K562 (cell line): ENCODE results near the gene CES1. TPM values are rescaled to one million over a fixed set of nuclear protein-coding genes. Genes with fewer than 3 reads are reported as not detected.

Experiments used
- ATAC-seq: fragments of 200-7000 bp; cut with Tn5 transposase; 3 replicates; pipeline ENCODE4 v1.9.1; 2020; ENCODE audit warnings: moderate library complexity
- BruUV-seq: library from RNA; stranded (reverse); fragments of 400-500 nt; replicated peaks from 2 replicates; lab custom pipeline; 2021; lab: Mats Ljungman, UMichigan
- CTCF ChIA-PET: fragments of 300-600 bp; formaldehyde crosslinking; extraction: SDS; loops from one replicate; lab custom pipeline; 2021; ENCODE audit warnings: low intra/inter-chr PET ratio; lab: Yijun Ruan, JAX
- POLR2A ChIA-PET: fragments of 300-600, 350-650 bp; sonication (Branson Sonifier 250); formaldehyde crosslinking; extraction: SDS; loops from one replicate; lab custom pipeline; 2021; ENCODE audit warnings: antibody characterized with exemption, inconsistent platforms; lab: Yijun Ruan, JAX
- DNase-seq, 4 experiments: peaks; one replicate each; pipeline versions ENCODE4 v3.0.0 to v3.0.0-alpha.2; 2011 to 2018; ENCODE audit warnings: low spot score in 3 of 4, mixed read lengths in 3 of 4; ENCODE audit errors: extremely low read depth in 1 of 4
- FAIRE-seq: peaks from 2 replicates; lab custom pipeline; 2011; peaks lifted over from hg19 to GRCh38; lab: Jason Lieb, UNC
- H2AFZ ChIP-seq: 2 replicates; pipeline ENCODE4 v1.6.0; 2011; ENCODE audit warnings: low read depth, low read length, control low read depth, inconsistent platforms
- H3K27ac ChIP-seq: fragments of 200-600 bp; 3 replicates; pipeline ENCODE4 v1.8.0; 2011; ENCODE audit warnings: low read depth, mild to moderate bottlenecking, control low read depth, inconsistent platforms, low read length, moderate library complexity, mixed read lengths; ENCODE audit errors: extremely low read depth
- H3K27me3 ChIP-seq, 2 experiments: fragments of 300-600 bp in 1 of 2; 2 replicates in 1 of 2; 3 replicates in 1 of 2; pipeline versions ENCODE4 v1.6.0 to v1.8.0; 2011; ENCODE audit warnings: inconsistent platforms in 2 of 2, low read length in 2 of 2, mild to moderate bottlenecking in 1 of 2, mixed read lengths in 1 of 2, moderate library complexity in 1 of 2; ENCODE audit not compliant: control insufficient read depth in 2 of 2, insufficient read depth in 2 of 2
- H3K36me3 ChIP-seq: fragments of 300-600 bp; 3 replicates; pipeline ENCODE4 v1.8.0; 2011; ENCODE audit warnings: mild to moderate bottlenecking, low read length, inconsistent platforms; ENCODE audit not compliant: control insufficient read depth, insufficient read depth
- H3K4me1 ChIP-seq, 2 experiments: fragments of 200-600 bp in 1 of 2; replicated peaks in 1 of 2; 2 replicates in 1 of 2; 3 replicates in 1 of 2; pipeline versions ENCODE4 v1.5.1 to v1.8.0; 2011; ENCODE audit warnings: inconsistent platforms in 2 of 2, low read length in 2 of 2, mild to moderate bottlenecking in 1 of 2, mixed read lengths in 1 of 2, moderate library complexity in 1 of 2; ENCODE audit not compliant: control insufficient read depth in 2 of 2, insufficient read depth in 2 of 2
- H3K4me2 ChIP-seq: 2 replicates; pipeline ENCODE4 v1.6.1; 2011; ENCODE audit warnings: low read length, control low read depth, inconsistent platforms, mixed read lengths; ENCODE audit not compliant: insufficient read depth
- H3K4me3 ChIP-seq: fragments of 200-600 bp; sonication (generic), shearing (Covaris generic); 2 replicates; pipeline ENCODE4 v1.5.1; 2016; ENCODE audit warnings: control low read depth, inconsistent platforms
- H3K79me2 ChIP-seq: fragments of 200-600 bp; 3 replicates; pipeline ENCODE4 v1.8.0; 2011; ENCODE audit warnings: low read length, inconsistent platforms; ENCODE audit not compliant: control insufficient read depth, insufficient read depth
- H3K9ac ChIP-seq, 2 experiments: 2 replicates each; pipeline versions ENCODE4 v1.6.0 to v1.6.1; 2011; ENCODE audit warnings: low read depth in 2 of 2, low read length in 2 of 2, control low read depth in 1 of 2, inconsistent platforms in 1 of 2, mild to moderate bottlenecking in 1 of 2, mixed read lengths in 1 of 2; ENCODE audit not compliant: insufficient read depth in 1 of 2
- H3K9me1 ChIP-seq: one replicate; pipeline ENCODE4 v1.6.0; 2011; ENCODE audit warnings: inconsistent platforms, mild to moderate bottlenecking, low read length, moderate library complexity; ENCODE audit not compliant: control insufficient read depth, insufficient read depth
- H3K9me3 ChIP-seq: replicated peaks from 2 replicates; pipeline ENCODE4 v1.5.1; 2011; ENCODE audit warnings: low read depth, low read length, inconsistent platforms; ENCODE audit not compliant: control insufficient read depth, insufficient read depth
- H4K20me1 ChIP-seq: replicated peaks from 2 replicates; pipeline ENCODE4 v1.6.1; 2011; ENCODE audit warnings: low read length, inconsistent platforms, mixed read lengths; ENCODE audit not compliant: control insufficient read depth, insufficient read depth
- ARID1B ChIP-seq: fragments of 450-650 bp; IDR thresholded peaks from 2 replicates; pipeline ENCODE4 v1.6.1; 2016; ENCODE audit warnings: antibody characterized with exemption, mild to moderate bottlenecking, inconsistent platforms
- ASH1L ChIP-seq: fragments of 450-650 bp; IDR thresholded peaks from 2 replicates; pipeline ENCODE4 v1.6.1; 2018; ENCODE audit warnings: borderline replicate concordance, mild to moderate bottlenecking, low read depth; ENCODE audit not compliant: partially characterized antibody
- ATF7 ChIP-seq: fragments of 450-650 bp; IDR thresholded peaks from 2 replicates; pipeline ENCODE4 v1.7.1; 2014; ENCODE audit warnings: mild to moderate bottlenecking, moderate library complexity
- CCNT2 ChIP-seq: IDR thresholded peaks from 2 replicates; pipeline ENCODE4 v1.6.1; 2011; ENCODE audit warnings: borderline replicate concordance, low read depth, mild to moderate bottlenecking, moderate library complexity, mixed read lengths, low read length; ENCODE audit not compliant: insufficient read length; ENCODE audit errors: extremely low read depth
- CHD4 ChIP-seq: fragments of 200-600 bp; sonication (generic); IDR thresholded peaks from 3 replicates; pipeline ENCODE4 v1.6.1; 2012; ENCODE audit warnings: low read depth, mild to moderate bottlenecking, mixed read lengths, low read length, inconsistent platforms; ENCODE audit not compliant: insufficient read depth, insufficient replicate concordance, poor library complexity, severe bottlenecking
- CUX1 ChIP-seq: fragments of 200-800 bp; sonication (Bioruptor generic); IDR thresholded peaks from 2 replicates; pipeline ENCODE4 v1.6.1; 2016; ENCODE audit warnings: missing genetic modification characterization, missing compliant biosample characterization
- E2F5 ChIP-seq: sonication (generic); formaldehyde crosslinking; IDR thresholded peaks from 2 replicates; pipeline ENCODE4 v1.8.0; 2022; ENCODE audit warnings: mild to moderate bottlenecking, missing genetic modification reagents
- ELF4 ChIP-seq: fragments of 450-650 bp; formaldehyde crosslinking; IDR thresholded peaks from 2 replicates; pipeline ENCODE4 v1.4.0; 2022; ENCODE audit warnings: missing genetic modification characterization
- RFX5 ChIP-seq: IDR thresholded peaks from 2 replicates; pipeline ENCODE4 v1.6.1; 2011; ENCODE audit warnings: low read depth, mild to moderate bottlenecking, improper control_type of control experiment, low read length
- SMC3 ChIP-seq: conservative IDR thresholded peaks from 2 replicates; pipeline ENCODE4 v1.6.1; 2011; ENCODE audit warnings: low read depth, low read length, improper control_type of control experiment; ENCODE audit not compliant: insufficient read depth
- TAF7 ChIP-seq: fragments of 450-650 bp; IDR thresholded peaks from 2 replicates; pipeline ENCODE4 v1.6.1; 2016; ENCODE audit warnings: missing genetic modification characterization, missing compliant biosample characterization
- TCF7L2 ChIP-seq: fragments of 150-350 bp; IDR thresholded peaks from 2 replicates; pipeline ENCODE4 v1.6.1; 2016; ENCODE audit warnings: low read depth, mild to moderate bottlenecking, low read length, moderate library complexity
- ZBTB7A ChIP-seq: IDR thresholded peaks from 2 replicates; pipeline ENCODE4 v1.6.1; 2011; ENCODE audit warnings: low read depth, mild to moderate bottlenecking, low read length, moderate library complexity, borderline replicate concordance; ENCODE audit not compliant: control insufficient read depth
- ZNF146 ChIP-seq: IDR thresholded peaks from one replicate; pipeline ENCODE4 v1.6.1; 2018; ENCODE audit warnings: missing compliant biosample characterization; ENCODE audit not compliant: unreplicated experiment
- ZNF24 ChIP-seq: fragments of 450-650 bp; IDR thresholded peaks from 2 replicates; pipeline ENCODE4 v1.6.1; 2016
- ZNF589 ChIP-seq: fragments of 200-800 bp; sonication (Bioruptor generic); IDR thresholded peaks from 2 replicates; pipeline ENCODE4 v1.6.1; 2016; ENCODE audit warnings: low read depth, missing genetic modification characterization, missing compliant biosample characterization
- WGBS: fragments of 100-300 bp; shearing (Covaris generic); methylation state at CpG from one replicate; pipeline ENCODE4 v1.1.6; 2016; ENCODE audit warnings: low coverage, mixed read lengths; ENCODE audit not compliant: insufficient coverage; ENCODE audit errors: missing lambda C conversion rate; 5-methylcytosine and 5-hydroxymethylcytosine counted together
- in situ Hi-C: fragments of 300-500 bp; cut with MboI; formaldehyde crosslinking; loops from 4 replicates; pipeline ENCODE4 v1.15.0; 2018; ENCODE audit warnings: inconsistent platforms, mixed read lengths
- intact Hi-C: fragments of 100-400 bp; cut with micrococcal nuclease; formaldehyde crosslinking; loops from 2 replicates; pipeline ENCODE4 v1.14.2; 2022
- polyA plus RNA-seq, 8 experiments: library from polyadenylated mRNA; depleted of rRNA in 4 of 8; stranded (reverse) in 5 of 8; unstranded in 3 of 8; fragments of >200 nt; fragmentation: Nextera tagmentation in 2 of 8; fragmentation: Illumina TruSeq in 1 of 8; extraction: Ambion mirVana in 2 of 8; extraction: Trizol in 1 of 8; gene quantifications; 2 replicates each; pipeline versions ENCODE4 v1.2.1 to v1.2.3, GENCODE V29; 2011 to 2014; ENCODE audit warnings: inconsistent platforms in 1 of 8, missing spikeins in 1 of 8
- total RNA-seq, 7 experiments: library from RNA; depleted of rRNA in 6 of 7; stranded (reverse); fragments of >200 nt in 6 of 7; fragmentation: Illumina TruSeq in 2 of 7; extraction: Trizol in 2 of 7; gene quantifications; 2 replicates each; pipeline versions ENCODE4 v1.2.1 to v1.2.3, GENCODE V29; 2011 to 2021; ENCODE audit warnings: low replicate concordance in 1 of 7

CES1 gene
- total and polyA plus RNA-seq, 9 of the 15 experiments (the other 6 are each of a cell fraction or from before 2014, with no cell fraction given): 0.10 to 1.2 (median 0.16) TPM; not detected in 3

GRCh38 chr16:55868137-55868536, 35.2 kb upstream of the CES1 start:
- no peaks in the 10 kb centered on the region for H3K9me3 ChIP-seq
- H3K9me1 ChIP-seq: no peaks in the 10 kb centered on the region
- no peak for DNase-seq
- no peak overlapping the region for H3K9ac ChIP-seq
- H3K79me2 ChIP-seq: no peaks in the 10 kb centered on the region
- intact Hi-C loops: no loop called here
- peaks cover under 1 to 16% of the 10 kb centered on the region in 2 experiments; a peak in 3 of 5 replicates for H3K27me3 ChIP-seq
- BruUV-seq: no TSS peak
- in situ Hi-C loops: no loop called here
- ATAC-seq: no peak
- H3K4me1 ChIP-seq: no peaks in the 10 kb centered on the region
- no peak overlapping the region for H2AFZ ChIP-seq
- no peak overlapping the region for H3K4me2 ChIP-seq
- TF ChIP-seq ARID1B: no peak
- TF ChIP-seq E2F5: no peak
- no peak for TF ChIP-seq ASH1L
- TF ChIP-seq ZNF146 (CRISPR knock-in tag): no peak
- TF ChIP-seq ZNF24: no peak
- TF ChIP-seq RFX5: no peak
- TF ChIP-seq CUX1 (CRISPR knock-in tag): no peak
- TF ChIP-seq ELF4 (CRISPR knock-in tag): no peak
- TF ChIP-seq CCNT2: no peak
- TF ChIP-seq ATF7: no peak
- no peak for TF ChIP-seq TCF7L2
- no peak for TF ChIP-seq ZNF589
- no peak for TF ChIP-seq ZBTB7A
- TF ChIP-seq SMC3: no peak
- no peak for TF ChIP-seq TAF7
- TF ChIP-seq CHD4: no peak
- ChIA-PET CTCF (no interaction called here), POLR2A (interaction anchor here (1.6 kb wide), 1 partner anchor 15 kb away, joined by 3 read pairs; no protein-coding TSS in a partner anchor)
- H3K27ac ChIP-seq: no peak overlapping the region
- no peaks in the 10 kb centered on the region for H4K20me1 ChIP-seq
- no peaks in the 10 kb centered on the region for H3K36me3 ChIP-seq
- no peak for FAIRE-seq
- no peak overlapping the region for H3K4me3 ChIP-seq
- 0% methylated on average over 2 of the region's 2 CpGs for WGBS
